NCI-H82 treated with DMSO at 0.1 percent for 48 hours (cell line): ENCODE results near the gene MYH15.

Source experiments
- DNase-seq: peaks from one replicate; lab custom pipeline; 2025; ENCODE audit not compliant: unreplicated experiment; lab: John Stamatoyannopoulos, UW

The MYH15 gene

DNA sequence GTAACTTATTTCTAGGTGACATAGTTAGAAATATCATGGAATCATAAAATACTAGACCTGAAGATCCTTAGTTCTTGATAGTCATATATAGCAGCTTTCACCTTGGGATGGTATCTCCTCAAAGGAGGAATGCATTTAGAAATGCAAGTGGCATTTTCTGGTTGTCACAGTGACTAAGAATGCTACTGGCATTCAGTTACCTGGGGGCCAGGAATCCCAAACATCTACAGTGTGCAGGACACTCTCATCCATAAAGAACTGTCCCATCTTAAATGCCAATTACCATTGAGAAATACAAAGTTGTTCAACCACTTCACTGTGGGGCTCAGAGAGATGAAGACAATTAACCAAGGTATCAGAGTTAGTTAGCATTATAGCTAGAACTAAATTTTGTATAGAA lies 36.7 kb downstream of the MYH15 start:
- no peak for DNase-seq

GRCh38 chr3:108472001-108472591 lies 38.3 kb downstream of the MYH15 start:
- no peak for DNase-seq

DNA sequence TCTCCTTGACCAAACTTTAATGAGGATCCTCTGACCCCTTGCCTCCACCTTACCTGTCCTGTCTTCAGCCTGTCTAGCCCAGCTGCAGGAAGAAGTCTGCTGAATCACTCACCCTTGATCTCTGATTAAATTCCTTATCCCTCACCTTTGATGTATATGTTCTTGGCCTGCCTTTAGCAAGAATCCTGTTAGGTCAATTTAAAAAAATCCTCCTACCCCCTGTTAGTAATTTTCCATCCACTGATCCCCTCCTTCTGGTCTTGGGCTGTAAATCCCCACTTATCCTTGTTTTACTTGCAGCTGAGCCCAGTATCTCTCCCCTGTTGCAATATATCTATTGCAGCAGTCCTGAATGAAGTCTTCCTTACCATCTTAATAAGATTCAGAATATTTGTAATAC lies 39.0 kb downstream of the MYH15 start:
- DNase-seq, result peak; percentile 96

GRCh38 chr3:108469126-108469525 lies 41.3 kb downstream of the MYH15 start:
- DNase-seq, result no peak

GRCh38 chr3:108468577-108468976 lies 41.8 kb downstream of the MYH15 start:
- DNase-seq, result no peak

- DNase-seq, result no peak
Observed at GRCh38 chr3:108462899-108463298, 47.5 kb downstream of the MYH15 start.

GRCh38 chr3:108461661-108462111 lies 48.7 kb downstream of the MYH15 start:
- DNase-seq, result no peak

- no peak for DNase-seq
Observed at GRCh38 chr3:108459225-108459624, 51.2 kb downstream of the MYH15 start.

GRCh38 chr3:108455212-108455705 lies 55.1 kb downstream of the MYH15 start:
- DNase-seq, result no peak

- DNase-seq, result no peak
Observed at GRCh38 chr3:108453565-108453964, 56.8 kb downstream of the MYH15 start.

GRCh38 chr3:108450444-108450843 lies 60.0 kb downstream of the MYH15 start:
- DNase-seq, result no peak

GRCh38 chr3:108448593-108448992 lies 61.8 kb downstream of the MYH15 start:
- DNase-seq, result no peak

GRCh38 chr3:108447096-108447847 lies 63.1 kb downstream of the MYH15 start:
- no peak for DNase-seq

DNA sequence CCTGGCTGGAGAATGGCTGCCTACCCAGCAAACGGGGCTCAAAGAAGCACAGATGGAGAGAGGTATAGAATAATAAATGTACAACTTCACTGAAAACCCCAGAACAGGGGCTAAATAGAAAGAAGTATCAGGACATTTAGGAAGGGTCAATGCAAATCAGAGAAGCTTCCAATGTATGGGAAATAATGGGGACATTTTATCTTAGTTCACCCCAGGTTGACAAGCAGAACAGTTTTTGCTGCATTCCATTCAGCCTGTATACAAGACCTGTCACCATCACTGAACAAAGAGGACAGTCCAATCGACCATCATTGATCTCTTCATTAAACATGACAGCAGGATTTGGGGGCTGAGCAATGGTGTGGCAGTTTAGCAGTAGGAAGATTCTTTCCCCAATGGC lies 68.1 kb downstream of the MYH15 start:
- no peak for DNase-seq

- DNase-seq, result no peak
Observed at GRCh38 chr3:108441518-108441917, 68.9 kb downstream of the MYH15 start.

GRCh38 chr3:108441071-108441507 lies 69.3 kb downstream of the MYH15 start:
- DNase-seq, result peak; percentile 93

DNA sequence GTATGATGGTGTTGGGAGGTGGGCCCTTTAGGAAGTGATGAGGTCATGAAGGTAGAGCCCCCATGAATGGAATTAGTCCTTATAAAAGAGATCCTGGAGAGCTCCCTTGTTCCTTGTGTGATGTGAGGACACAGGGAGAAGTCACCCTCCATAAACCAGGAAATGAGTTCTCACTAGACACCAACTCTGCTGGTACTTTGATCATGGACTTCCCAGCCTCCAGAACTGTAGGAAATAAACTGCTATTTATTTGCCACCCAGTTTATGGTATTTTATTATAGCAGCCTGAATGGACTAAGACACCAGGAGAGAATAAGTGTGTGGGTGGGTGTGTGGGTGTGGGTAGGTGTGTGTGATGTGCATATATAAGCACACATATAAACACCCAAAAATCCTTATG lies 71.9 kb downstream of the MYH15 start:
- no peak for DNase-seq

DNA sequence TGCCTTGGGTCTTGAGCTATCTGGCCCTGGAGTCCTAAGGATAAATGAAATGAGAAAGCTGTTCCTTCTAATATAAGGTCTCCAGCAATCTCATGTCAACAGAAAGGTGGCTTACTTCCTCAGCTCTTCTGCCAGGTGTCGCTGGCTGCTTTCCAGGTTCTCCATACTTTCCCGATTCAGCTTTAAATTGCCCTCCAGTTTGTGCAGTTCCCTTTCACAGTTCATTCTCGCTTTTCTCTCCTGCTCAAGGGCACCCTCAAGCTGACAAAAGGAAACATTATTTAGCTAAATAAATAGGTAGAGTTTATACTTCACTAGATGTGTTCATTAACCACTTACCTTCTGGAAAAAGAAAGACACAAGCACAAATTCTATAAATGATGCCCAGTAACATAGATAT lies 73.0 kb downstream of the MYH15 start:
- no peak for DNase-seq

GRCh38 chr3:108433928-108434327 lies 76.5 kb downstream of the MYH15 start:
- no peak for DNase-seq

DNA sequence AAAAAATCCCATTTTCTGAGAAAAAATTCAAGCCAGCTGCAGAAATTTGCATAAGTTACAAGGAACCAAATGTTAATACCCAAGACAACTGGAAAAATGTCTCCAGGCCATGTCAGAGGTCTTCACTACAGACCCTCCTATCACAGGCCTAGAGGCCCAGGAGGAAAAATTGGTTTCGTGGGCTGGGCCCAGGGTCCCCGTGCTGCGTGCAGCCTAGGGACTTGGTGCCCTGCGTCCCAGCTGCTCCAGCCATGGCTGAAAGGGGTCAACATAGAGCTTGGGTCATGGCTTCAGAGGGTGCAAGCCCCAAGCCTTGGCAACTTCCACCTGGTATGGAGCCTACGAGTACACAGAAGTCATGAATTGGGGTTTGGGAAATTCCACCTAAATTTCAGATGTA lies 78.0 kb downstream of the MYH15 start:
- DNase-seq, result no peak

DNA sequence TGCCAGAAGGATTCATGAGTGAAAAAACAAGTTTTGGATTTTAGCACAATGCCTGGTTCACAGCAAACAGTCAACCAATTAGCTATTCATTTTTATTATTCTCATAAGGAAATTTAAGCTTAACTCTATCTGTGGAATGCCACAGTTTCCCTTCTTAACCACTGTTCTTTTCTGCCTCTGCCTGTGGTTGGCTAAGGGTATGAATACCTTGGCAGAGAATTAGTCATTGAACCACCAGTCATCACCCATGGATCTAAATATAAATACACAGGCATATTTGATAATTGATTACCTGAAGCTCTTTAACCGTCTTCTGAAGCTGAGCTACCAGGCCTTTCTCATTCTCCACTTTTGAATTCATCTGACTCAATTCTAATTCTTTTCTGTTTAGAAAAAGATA lies 79.9 kb downstream of the MYH15 start:
- DNase-seq, result no peak

- no peak for DNase-seq
Observed at GRCh38 chr3:108428586-108428985, 81.8 kb downstream of the MYH15 start.

- DNase-seq, result no peak
Observed at GRCh38 chr3:108420926-108421325, 89.5 kb downstream of the MYH15 start.
